GM12801 (cell line): ENCODE measurements around the gene TSPAN17.

Experiments
- TF ChIP-seq, protein P1 (sequence below): IDR thresholded peaks from one replicate; pipeline ENCODE4 v1.5.1; 2011; ENCODE audit warnings: control low read depth; ENCODE audit not compliant: insufficient read length; ENCODE audit errors: extremely low read depth

TSPAN17 gene

DNA sequence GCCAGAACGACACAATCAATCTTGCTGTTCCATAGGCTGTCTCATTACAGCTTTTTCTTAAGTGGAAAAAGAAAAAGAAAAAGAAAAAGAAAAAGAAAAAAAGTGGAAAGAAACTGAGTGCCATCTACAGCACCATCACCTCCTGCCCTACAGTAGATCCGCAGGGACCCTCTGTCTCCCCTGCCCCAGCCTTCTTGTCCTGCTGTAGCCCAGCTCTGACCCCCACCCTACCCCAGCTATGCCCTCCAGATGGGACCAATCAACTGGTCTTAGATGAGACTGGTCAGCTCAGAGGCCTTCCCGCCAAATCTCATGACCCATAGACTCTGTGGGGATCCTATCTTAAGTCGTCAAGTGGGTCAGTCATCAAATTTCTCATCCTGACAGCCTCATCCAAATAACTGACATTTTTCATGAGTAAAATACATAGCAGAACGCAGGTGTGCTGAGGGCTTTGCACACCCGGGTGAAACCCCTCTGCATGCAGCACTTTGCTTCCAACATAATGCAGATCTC lies 34.8 kb downstream of the TSPAN17 start:
- TF ChIP-seq, protein P1, sequence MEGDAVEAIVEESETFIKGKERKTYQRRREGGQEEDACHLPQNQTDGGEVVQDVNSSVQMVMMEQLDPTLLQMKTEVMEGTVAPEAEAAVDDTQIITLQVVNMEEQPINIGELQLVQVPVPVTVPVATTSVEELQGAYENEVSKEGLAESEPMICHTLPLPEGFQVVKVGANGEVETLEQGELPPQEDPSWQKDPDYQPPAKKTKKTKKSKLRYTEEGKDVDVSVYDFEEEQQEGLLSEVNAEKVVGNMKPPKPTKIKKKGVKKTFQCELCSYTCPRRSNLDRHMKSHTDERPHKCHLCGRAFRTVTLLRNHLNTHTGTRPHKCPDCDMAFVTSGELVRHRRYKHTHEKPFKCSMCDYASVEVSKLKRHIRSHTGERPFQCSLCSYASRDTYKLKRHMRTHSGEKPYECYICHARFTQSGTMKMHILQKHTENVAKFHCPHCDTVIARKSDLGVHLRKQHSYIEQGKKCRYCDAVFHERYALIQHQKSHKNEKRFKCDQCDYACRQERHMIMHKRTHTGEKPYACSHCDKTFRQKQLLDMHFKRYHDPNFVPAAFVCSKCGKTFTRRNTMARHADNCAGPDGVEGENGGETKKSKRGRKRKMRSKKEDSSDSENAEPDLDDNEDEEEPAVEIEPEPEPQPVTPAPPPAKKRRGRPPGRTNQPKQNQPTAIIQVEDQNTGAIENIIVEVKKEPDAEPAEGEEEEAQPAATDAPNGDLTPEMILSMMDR, result no peak

- TF ChIP-seq, protein P1, result no peak
These were observed 37.7 kb downstream of the TSPAN17 start for GRCh38 chr5:176685010-176685409.

DNA sequence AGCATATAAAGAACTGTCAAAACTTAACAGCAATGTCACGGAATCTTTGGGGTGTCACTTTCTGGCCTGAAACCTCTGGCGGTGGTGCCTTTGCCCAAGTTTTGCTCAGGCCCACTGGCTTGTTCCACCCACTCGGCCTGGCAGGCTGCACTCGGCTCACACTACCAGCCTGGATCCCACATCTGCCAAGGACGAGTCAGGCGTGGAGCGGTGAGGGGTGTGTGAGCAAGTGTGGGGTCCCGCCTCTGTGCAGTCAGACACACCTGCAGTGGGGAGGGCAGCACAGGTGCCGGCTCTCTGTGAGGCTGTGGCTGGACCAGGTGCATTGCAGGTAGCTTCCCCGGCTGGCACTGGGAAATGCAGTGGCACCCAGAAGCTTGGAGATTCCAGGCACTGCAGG lies 40.0 kb downstream of the TSPAN17 start:
- TF ChIP-seq, protein P1, result no peak

DNA sequence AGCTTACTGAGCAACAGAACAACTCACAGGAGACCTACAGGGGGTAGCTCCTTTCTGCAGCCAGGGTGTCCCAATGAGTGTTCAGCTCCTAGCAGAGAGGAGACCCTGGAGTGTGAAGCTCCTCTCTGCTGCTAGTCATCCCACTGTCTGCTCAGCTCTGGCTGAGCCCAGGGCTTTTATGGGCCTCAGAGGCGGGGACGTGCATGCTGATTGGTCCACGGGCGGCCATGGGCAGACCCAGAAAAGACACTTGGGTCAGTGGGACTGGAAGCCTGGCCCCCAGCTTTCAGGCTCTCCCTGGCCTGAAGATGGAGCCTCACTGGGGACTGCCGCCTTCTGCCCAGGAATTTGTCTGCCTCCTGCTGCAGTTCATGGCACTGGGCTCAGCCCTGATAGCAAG lies 40.6 kb downstream of the TSPAN17 start:
- TF ChIP-seq, protein P1, result no peak

DNA sequence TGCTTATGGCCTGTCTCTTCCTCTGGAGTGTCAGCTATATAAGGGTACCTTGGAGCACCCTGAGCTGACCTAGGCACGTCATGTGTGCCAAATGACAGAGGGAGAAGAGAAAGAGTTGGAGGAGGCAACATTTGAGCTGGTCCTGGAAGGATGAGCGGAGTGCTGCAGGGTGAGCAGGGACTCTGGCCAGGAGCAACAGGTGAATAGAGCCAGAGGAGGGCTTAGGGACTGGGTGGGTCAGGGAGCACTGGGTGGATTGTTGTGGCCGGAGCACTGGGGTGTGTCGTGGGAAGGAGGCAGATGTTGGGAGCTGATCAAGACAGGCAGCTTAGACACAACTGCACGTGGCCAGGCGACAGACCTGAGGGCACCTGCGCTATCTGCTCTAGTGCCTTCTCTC lies 43.6 kb downstream of the TSPAN17 start:
- TF ChIP-seq, protein P1, result no peak

DNA sequence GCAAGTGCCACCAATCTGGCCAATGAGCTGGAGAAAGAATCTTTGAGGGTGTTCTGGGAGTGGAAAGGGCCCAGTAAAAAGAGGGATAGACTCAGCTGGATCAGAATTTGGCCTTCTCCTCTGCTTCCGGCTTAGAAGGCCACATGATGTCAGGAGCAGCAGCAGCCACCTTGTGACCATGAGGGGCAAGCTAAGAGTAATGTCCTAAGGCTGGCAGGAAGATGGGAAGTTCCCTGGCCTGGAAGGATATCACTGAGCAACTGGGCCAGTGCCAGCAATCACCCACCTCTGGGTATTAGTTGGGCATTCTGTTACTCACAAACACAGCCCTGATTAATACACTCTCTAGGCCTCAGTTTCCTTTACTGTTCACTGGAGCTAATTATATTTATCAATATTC lies 44.2 kb downstream of the TSPAN17 start:
- TF ChIP-seq, protein P1, result no peak

DNA sequence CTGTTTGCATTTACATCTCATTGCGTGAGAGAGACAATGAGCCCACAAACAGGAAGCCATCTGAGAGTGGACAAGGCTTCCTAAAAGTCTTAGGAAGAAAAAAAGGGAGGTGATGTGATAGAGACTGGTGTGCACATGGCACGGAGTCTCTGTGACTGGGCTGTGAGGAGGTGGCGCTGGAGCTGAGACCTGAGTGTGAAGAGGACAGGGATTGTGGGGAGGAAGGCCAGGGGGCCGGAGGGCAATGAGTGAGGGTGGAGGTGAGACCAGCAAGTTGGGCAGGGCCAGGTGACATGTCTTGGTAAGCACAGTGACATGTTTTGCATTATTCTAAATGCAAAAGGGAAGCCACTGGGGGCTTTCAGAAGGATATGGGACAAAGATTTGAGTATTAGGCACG lies 45.0 kb downstream of the TSPAN17 start:
- TF ChIP-seq, protein P1, result no peak
